ENCODE data around the gene EID2B. TPM values are rescaled to one million over a fixed set of nuclear protein-coding genes. Genes with fewer than 3 reads are reported as not detected.

The EID2B gene
- total RNA-seq, 1 donor from 2014 or later: 3.6 TPM

DNA sequence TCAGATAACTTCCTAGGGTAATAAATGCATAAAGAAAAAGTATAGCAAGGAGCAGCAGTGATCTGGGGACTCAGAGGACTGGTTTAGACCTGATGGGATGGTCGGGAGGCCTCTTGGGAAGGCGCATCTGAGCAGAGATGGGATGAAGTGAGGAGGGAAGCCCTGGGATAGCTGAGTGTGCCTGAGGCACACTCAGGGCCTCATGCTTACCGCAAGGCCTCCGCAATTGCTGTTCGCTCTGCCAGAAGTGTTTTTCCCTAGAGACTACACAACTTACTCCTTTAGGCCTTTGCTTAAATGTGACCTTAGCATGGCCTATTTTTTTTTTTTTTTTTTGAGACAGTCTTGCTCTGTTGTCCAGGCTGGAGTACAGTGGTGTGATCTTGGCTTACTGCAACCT lies 38.0 kb downstream of the EID2B start:
- DNase-seq (ENCODE audit: extremely low spot score, unreplicated experiment): no peak
- Mint-ChIP-seq H3K9me3 (ENCODE audit: unreplicated experiment) (no peaks in the 10 kb centered on the region), H3K27me3 (ENCODE audit: unreplicated experiment) (peaks cover 21% of the 10 kb centered on the region), H3K36me3 (ENCODE audit: unreplicated experiment) (peaks cover 5% of the 10 kb centered on the region), H3K4me1 (ENCODE audit: unreplicated experiment) (peaks cover 17% of the 10 kb centered on the region), H3K27ac (ENCODE audit: unreplicated experiment) (no peak overlapping the region), H3K4me3 (ENCODE audit: unreplicated experiment) (no peak overlapping the region)
- no peak for TF ChIP-seq CTCF (IDR thresholded peaks at IDR 0.05)

DNA sequence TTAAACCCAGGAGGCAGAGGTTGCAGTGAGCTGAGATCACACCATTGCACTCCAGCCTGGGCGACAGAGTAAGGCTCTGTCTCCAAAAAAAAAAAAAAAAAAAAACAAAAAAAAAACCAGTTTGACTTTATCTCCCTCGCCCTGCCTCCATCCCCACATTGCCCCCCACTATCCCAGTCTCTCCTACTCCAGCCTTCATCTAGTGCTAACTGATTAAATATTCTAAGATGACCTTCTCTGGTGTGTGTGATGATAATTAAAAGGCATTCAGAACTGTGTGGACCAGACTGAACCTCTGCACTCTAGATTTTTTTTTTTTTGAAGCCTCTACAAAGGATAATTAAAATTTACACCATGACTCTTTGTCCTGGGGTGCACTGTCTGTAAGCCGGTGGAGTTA lies 39.9 kb downstream of the EID2B start:
- no peak overlapping the region for H3K4me3 Mint-ChIP-seq (ENCODE audit: unreplicated experiment)
- H3K4me1 Mint-ChIP-seq (ENCODE audit: unreplicated experiment): peaks cover 3% of the 10 kb centered on the region
- DNase-seq (ENCODE audit: extremely low spot score, unreplicated experiment): no peak
- TF ChIP-seq CTCF (IDR thresholded peaks at IDR 0.05): no peak
- peaks cover 17% of the 10 kb centered on the region for H3K36me3 Mint-ChIP-seq (ENCODE audit: unreplicated experiment)
- H3K27ac Mint-ChIP-seq (ENCODE audit: unreplicated experiment): no peak overlapping the region
- no peaks in the 10 kb centered on the region for H3K9me3 Mint-ChIP-seq (ENCODE audit: unreplicated experiment)
- H3K27me3 Mint-ChIP-seq (ENCODE audit: unreplicated experiment): peaks cover 9% of the 10 kb centered on the region

GRCh38 chr19:39492225-39492624 lies 40.4 kb downstream of the EID2B start:
- Mint-ChIP-seq H3K9me3 (ENCODE audit: unreplicated experiment) (no peaks in the 10 kb centered on the region), H3K4me3 (ENCODE audit: unreplicated experiment) (no peak overlapping the region), H3K36me3 (ENCODE audit: unreplicated experiment) (peaks cover 17% of the 10 kb centered on the region), H3K4me1 (ENCODE audit: unreplicated experiment) (no peaks in the 10 kb centered on the region), H3K27me3 (ENCODE audit: unreplicated experiment) (peaks cover 9% of the 10 kb centered on the region), H3K27ac (ENCODE audit: unreplicated experiment) (no peak overlapping the region)
- no peak for TF ChIP-seq CTCF (IDR thresholded peaks at IDR 0.05)
- DNase-seq (ENCODE audit: extremely low spot score, unreplicated experiment): no peak

DNA sequence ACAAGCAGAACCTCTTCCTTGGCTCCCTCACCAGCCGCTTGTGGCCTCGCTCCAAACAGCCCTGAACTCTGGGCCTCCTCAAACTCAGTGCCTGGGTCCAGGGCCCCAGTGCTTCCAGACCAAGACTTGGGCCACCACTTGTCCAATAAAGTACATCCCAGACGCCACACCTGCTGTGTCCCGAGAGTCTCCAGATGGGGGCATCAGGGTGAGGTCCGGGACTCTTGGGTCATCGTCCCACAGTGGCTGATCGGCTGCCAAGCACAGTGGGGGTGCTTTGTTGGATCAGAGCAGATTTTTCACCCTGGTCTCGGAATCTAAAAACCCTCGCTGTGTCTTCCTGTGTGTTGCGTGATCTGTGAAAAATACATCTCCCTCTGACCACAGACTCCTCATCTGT lies 42.9 kb downstream of the EID2B start:
- H3K4me1 Mint-ChIP-seq (ENCODE audit: unreplicated experiment): no peaks in the 10 kb centered on the region
- no peak overlapping the region for H3K4me3 Mint-ChIP-seq (ENCODE audit: unreplicated experiment)
- H3K27ac Mint-ChIP-seq (ENCODE audit: unreplicated experiment): no peak overlapping the region
- peaks cover 20% of the 10 kb centered on the region for H3K36me3 Mint-ChIP-seq (ENCODE audit: unreplicated experiment)
- no peak for DNase-seq (ENCODE audit: extremely low spot score, unreplicated experiment)
- TF ChIP-seq CTCF (IDR thresholded peaks at IDR 0.05): no peak
- H3K9me3 Mint-ChIP-seq (ENCODE audit: unreplicated experiment): no peaks in the 10 kb centered on the region
- H3K27me3 Mint-ChIP-seq (ENCODE audit: unreplicated experiment): no peaks in the 10 kb centered on the region

GRCh38 chr19:39483141-39483540 lies 49.5 kb downstream of the EID2B start:
- no peaks in the 10 kb centered on the region for H3K27me3 Mint-ChIP-seq (ENCODE audit: unreplicated experiment)
- no peak for TF ChIP-seq CTCF (IDR thresholded peaks at IDR 0.05)
- no peaks in the 10 kb centered on the region for H3K9me3 Mint-ChIP-seq (ENCODE audit: unreplicated experiment)
- no peak overlapping the region for H3K4me3 Mint-ChIP-seq (ENCODE audit: unreplicated experiment)
- H3K36me3 Mint-ChIP-seq (ENCODE audit: unreplicated experiment): peaks cover 10% of the 10 kb centered on the region
- DNase-seq (ENCODE audit: extremely low spot score, unreplicated experiment): no peak
- peaks cover 19% of the 10 kb centered on the region for H3K4me1 Mint-ChIP-seq (ENCODE audit: unreplicated experiment)
- H3K27ac Mint-ChIP-seq (ENCODE audit: unreplicated experiment): no peak overlapping the region
